Mucosa of rectum (tissue), 2 donors: ENCODE results near the gene TANGO6.

Experiments used
- H3K27ac ChIP-seq, 2 donors: one replicate each; pipeline ENCODE4 v1.7.0; 2013; ENCODE audit warnings: inconsistent platforms in 2 of 2, low read depth in 2 of 2, low read length in 2 of 2
- H3K27me3 ChIP-seq, 2 donors: one replicate each; pipeline ENCODE4 v1.7.0; 2013; ENCODE audit warnings: low read length in 2 of 2; ENCODE audit not compliant: control insufficient read depth in 2 of 2, insufficient read depth in 2 of 2
- H3K36me3 ChIP-seq, 2 donors: one replicate each; pipeline ENCODE4 v1.7.0; 2013; ENCODE audit warnings: low read length in 2 of 2; ENCODE audit not compliant: control insufficient read depth in 2 of 2, insufficient read depth in 2 of 2
- H3K4me1 ChIP-seq, 2 donors: one replicate each; pipeline ENCODE4 v1.7.0; 2013; ENCODE audit warnings: low read length in 2 of 2, mild to moderate bottlenecking in 1 of 2; ENCODE audit not compliant: control insufficient read depth in 2 of 2, insufficient read depth in 2 of 2
- H3K4me3 ChIP-seq, 2 donors: one replicate each; pipeline ENCODE4 v1.7.0; 2013; ENCODE audit warnings: low read length in 2 of 2
- H3K9ac ChIP-seq, 2 donors: one replicate each; pipeline ENCODE4 v1.7.0; 2013; ENCODE audit warnings: low read length in 2 of 2, low read depth in 1 of 2, mild to moderate bottlenecking in 1 of 2
- H3K9me3 ChIP-seq, 2 donors: one replicate each; pipeline ENCODE4 v1.7.0; 2013; ENCODE audit warnings: low read length in 2 of 2; ENCODE audit not compliant: control insufficient read depth in 2 of 2
- donor health status: healthy.
- donor health status: Normal muscosa, but diverticular disease.

TANGO6 gene

GRCh38 chr16:69064124-69064763, 220.9 kb downstream of the TANGO6 start:
- no peaks in the 10 kb centered on the region for H3K9me3 ChIP-seq
- no peak overlapping the region for H3K4me3 ChIP-seq
- no peak overlapping the region for H3K27ac ChIP-seq
- H3K27me3 ChIP-seq, result no peaks in the 10 kb centered on the region
- no peaks in the 10 kb centered on the region for H3K4me1 ChIP-seq
- no peak overlapping the region for H3K9ac ChIP-seq
- no peaks in the 10 kb centered on the region for H3K36me3 ChIP-seq

GRCh38 chr16:69064764-69065313, 221.5 kb downstream of the TANGO6 start:
- no peak overlapping the region for H3K4me3 ChIP-seq
- no peaks in the 10 kb centered on the region for H3K4me1 ChIP-seq
- H3K27me3 ChIP-seq, result no peaks in the 10 kb centered on the region
- H3K36me3 ChIP-seq, result no peaks in the 10 kb centered on the region
- H3K27ac ChIP-seq, result no peak overlapping the region
- H3K9ac ChIP-seq, result no peak overlapping the region
- no peaks in the 10 kb centered on the region for H3K9me3 ChIP-seq

DNA sequence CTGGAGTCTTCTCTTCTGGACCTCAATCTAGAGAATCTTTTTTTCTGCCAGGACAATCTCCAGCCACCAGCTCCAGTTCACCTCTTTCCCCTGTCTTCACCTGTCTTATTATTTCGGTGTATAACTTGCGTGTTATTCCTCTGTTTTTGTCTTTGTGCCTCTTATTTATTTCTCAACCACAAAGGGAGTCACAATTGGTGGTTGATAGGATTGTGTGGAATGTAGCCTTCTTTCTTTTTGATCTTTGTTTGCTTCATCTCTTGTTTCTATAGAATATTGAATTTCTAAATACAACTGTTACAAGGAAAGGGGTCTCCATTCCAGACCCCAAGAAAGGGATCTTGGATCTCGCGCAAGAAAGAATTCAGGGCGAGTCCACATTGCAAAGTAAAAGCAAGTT, 226.2 kb downstream of the TANGO6 start:
- Histone ChIP-seq H3K27me3 (no peaks in the 10 kb centered on the region), H3K9ac (no peak overlapping the region), H3K27ac (no peak overlapping the region), H3K36me3 (no peaks in the 10 kb centered on the region), H3K9me3 (no peaks in the 10 kb centered on the region), H3K4me3 (no peak overlapping the region), H3K4me1 (no peaks in the 10 kb centered on the region)

GRCh38 chr16:69071036-69071435, 227.7 kb downstream of the TANGO6 start:
- Histone ChIP-seq H3K27me3 (no peaks in the 10 kb centered on the region), H3K4me1 (no peaks in the 10 kb centered on the region), H3K36me3 (no peaks in the 10 kb centered on the region), H3K27ac (no peak overlapping the region), H3K4me3 (no peak overlapping the region), H3K9me3 (no peaks in the 10 kb centered on the region), H3K9ac (no peak overlapping the region)

GRCh38 chr16:69072640-69072974, 229.3 kb downstream of the TANGO6 start:
- Histone ChIP-seq H3K9me3 (no peaks in the 10 kb centered on the region), H3K27me3 (no peaks in the 10 kb centered on the region), H3K36me3 (no peaks in the 10 kb centered on the region), H3K4me1 (no peaks in the 10 kb centered on the region), H3K27ac (no peak overlapping the region), H3K4me3 (no peak overlapping the region), H3K9ac (no peak overlapping the region)

GRCh38 chr16:69073181-69073702, 229.9 kb downstream of the TANGO6 start:
- Histone ChIP-seq H3K4me1 (no peaks in the 10 kb centered on the region), H3K27ac (no peak overlapping the region), H3K9me3 (no peaks in the 10 kb centered on the region), H3K36me3 (no peaks in the 10 kb centered on the region), H3K4me3 (no peak overlapping the region), H3K9ac (no peak overlapping the region), H3K27me3 (no peaks in the 10 kb centered on the region)

DNA sequence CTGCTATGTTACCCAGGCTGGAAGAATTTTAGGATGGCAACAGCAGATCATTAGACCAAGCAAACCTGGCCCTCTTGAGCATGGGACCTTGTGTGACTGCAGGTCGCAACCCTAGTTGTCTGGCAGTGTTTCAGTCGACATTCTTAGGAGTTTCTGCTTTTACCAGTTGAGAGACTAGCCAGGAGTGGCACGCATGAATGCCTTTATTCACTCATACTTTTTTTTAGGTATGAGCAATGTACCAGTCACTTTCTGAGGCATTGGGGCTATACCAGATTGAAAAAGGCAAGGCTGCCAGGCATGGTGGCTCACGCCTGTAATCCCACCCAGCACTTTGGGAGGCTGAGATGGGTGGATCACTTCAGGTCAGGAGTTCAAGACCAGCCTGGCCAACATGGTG, 233.9 kb downstream of the TANGO6 start:
- Histone ChIP-seq H3K27ac (no peak overlapping the region), H3K4me1 (no peaks in the 10 kb centered on the region), H3K9me3 (no peaks in the 10 kb centered on the region), H3K36me3 (no peaks in the 10 kb centered on the region), H3K9ac (no peak overlapping the region), H3K4me3 (no peak overlapping the region), H3K27me3 (no peaks in the 10 kb centered on the region)

- Histone ChIP-seq H3K27me3 (no peaks in the 10 kb centered on the region), H3K9ac (no peak overlapping the region), H3K36me3 (no peaks in the 10 kb centered on the region), H3K4me3 (no peak overlapping the region), H3K4me1 (no peaks in the 10 kb centered on the region), H3K27ac (no peak overlapping the region), H3K9me3 (no peaks in the 10 kb centered on the region)
Observed at GRCh38 chr16:69078073-69078472, 234.7 kb downstream of the TANGO6 start.

GRCh38 chr16:69079697-69080096, 236.4 kb downstream of the TANGO6 start:
- no peaks in the 10 kb centered on the region for H3K4me1 ChIP-seq
- no peaks in the 10 kb centered on the region for H3K27me3 ChIP-seq
- no peak overlapping the region for H3K4me3 ChIP-seq
- H3K9ac ChIP-seq, result no peak overlapping the region
- H3K9me3 ChIP-seq, result no peaks in the 10 kb centered on the region
- no peaks in the 10 kb centered on the region for H3K36me3 ChIP-seq
- H3K27ac ChIP-seq, result no peak overlapping the region

GRCh38 chr16:69083306-69083941, 240.1 kb downstream of the TANGO6 start:
- Histone ChIP-seq H3K9me3 (no peaks in the 10 kb centered on the region), H3K4me1 (no peaks in the 10 kb centered on the region), H3K27ac (no peak overlapping the region), H3K9ac (no peak overlapping the region), H3K27me3 (no peaks in the 10 kb centered on the region), H3K36me3 (no peaks in the 10 kb centered on the region), H3K4me3 (no peak overlapping the region)
